GM12872 (cell line): ENCODE results near the gene ZFTA.

Source experiments
- TF ChIP-seq, protein P1 (sequence below): IDR thresholded peaks from 3 replicates; pipeline ENCODE4 v1.5.1; 2011; ENCODE audit warnings: low read depth, mild to moderate bottlenecking, low read length, moderate library complexity; ENCODE audit not compliant: insufficient read depth

Gene ZFTA

GRCh38 chr11:63791495-63792167 lies 23.1 kb upstream of the ZFTA start:
- TF ChIP-seq, protein P1, sequence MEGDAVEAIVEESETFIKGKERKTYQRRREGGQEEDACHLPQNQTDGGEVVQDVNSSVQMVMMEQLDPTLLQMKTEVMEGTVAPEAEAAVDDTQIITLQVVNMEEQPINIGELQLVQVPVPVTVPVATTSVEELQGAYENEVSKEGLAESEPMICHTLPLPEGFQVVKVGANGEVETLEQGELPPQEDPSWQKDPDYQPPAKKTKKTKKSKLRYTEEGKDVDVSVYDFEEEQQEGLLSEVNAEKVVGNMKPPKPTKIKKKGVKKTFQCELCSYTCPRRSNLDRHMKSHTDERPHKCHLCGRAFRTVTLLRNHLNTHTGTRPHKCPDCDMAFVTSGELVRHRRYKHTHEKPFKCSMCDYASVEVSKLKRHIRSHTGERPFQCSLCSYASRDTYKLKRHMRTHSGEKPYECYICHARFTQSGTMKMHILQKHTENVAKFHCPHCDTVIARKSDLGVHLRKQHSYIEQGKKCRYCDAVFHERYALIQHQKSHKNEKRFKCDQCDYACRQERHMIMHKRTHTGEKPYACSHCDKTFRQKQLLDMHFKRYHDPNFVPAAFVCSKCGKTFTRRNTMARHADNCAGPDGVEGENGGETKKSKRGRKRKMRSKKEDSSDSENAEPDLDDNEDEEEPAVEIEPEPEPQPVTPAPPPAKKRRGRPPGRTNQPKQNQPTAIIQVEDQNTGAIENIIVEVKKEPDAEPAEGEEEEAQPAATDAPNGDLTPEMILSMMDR, result no peak

- TF ChIP-seq, protein P1, result no peak
These were observed 17.2 kb upstream of the ZFTA start for GRCh38 chr11:63785823-63786222.

- TF ChIP-seq, protein P1, result no peak
These were observed 15.5 kb upstream of the ZFTA start for GRCh38 chr11:63783925-63784592.

GRCh38 chr11:63782749-63783148 lies 14.2 kb upstream of the ZFTA start:
- TF ChIP-seq, protein P1, result no peak

- TF ChIP-seq, protein P1, result no peak
These were observed 10.5 kb upstream of the ZFTA start for GRCh38 chr11:63779039-63779438.

DNA sequence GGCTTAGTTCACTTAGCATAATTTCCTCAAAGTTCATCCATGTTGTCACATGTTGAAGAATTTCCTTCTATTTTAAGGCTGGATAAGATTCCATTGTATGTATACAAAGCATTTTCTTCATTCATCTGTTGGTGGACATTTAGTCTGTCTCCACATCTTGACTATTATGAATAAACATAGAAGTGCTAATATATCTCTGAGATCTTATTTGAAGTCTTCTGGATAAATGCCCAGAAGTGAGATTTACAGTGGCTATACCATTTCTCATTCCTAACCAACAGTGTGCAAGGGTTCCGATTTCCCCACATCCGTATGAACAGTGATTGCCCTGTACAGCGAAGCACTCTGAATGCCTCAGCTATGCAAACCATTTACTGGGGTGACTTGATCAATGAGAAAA lies 6.6 kb upstream of the ZFTA start:
- TF ChIP-seq, protein P1, result no peak

DNA sequence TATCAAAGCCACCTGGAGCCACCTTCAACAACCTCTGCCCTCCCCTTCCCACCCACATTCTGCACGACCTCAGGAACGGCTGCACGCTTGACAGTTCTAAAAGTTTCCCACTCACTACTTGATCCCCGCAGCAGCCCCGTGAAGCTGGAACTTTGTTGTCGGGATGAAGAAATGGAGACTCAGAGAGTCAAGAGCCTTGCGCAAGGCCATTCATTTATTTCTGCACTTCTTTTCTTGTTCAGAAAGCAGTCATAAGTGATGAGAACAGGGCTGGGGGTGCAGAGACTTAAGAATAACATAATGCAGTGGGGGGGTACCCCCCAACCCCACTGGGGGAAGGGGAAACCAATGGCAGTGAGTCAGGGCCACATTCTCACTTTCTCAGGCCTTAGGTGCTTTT lies 2.2 kb upstream of the ZFTA start:
- TF ChIP-seq, protein P1, result no peak
